ENCODE measurements around the gene HERPUD1. TPM values are rescaled to one million over a fixed set of nuclear protein-coding genes. Genes with fewer than 3 reads are reported as not detected.
"Not testable (repeated sequence)": the region's sequence is repeated elsewhere in the genome, so short reads cannot be mapped to it uniquely, and the experiment has no call there.

Gene HERPUD1
- total RNA-seq, 1 donor from 2014 or later: 87.4 TPM

GRCh38 chr16:56988948-56989945, 57.3 kb downstream of the HERPUD1 start, which contains the start of gene NLRC5:
TSS of gene NLRC5 (plus strand) at chr16:56989557. CDS start at chr16:57020713, 31,156 bp downstream.
- peak; percentile 95 for DNase-seq (ENCODE audit: low spot score)
- intact Hi-C loops (cut with DNase I): loop anchor here (5.0 kb wide), 1 partner anchor 57 kb away; the partner anchor contains the start of gene HERPUD1

- intact Hi-C loops (cut with DNase I): loop anchor here (5.0 kb wide), 1 partner anchor 58 kb away; the partner anchor contains the start of gene HERPUD1
- no peak for DNase-seq (ENCODE audit: low spot score)
Measured at GRCh38 chr16:56989988-56990387, 58.0 kb downstream of the HERPUD1 start.

DNA sequence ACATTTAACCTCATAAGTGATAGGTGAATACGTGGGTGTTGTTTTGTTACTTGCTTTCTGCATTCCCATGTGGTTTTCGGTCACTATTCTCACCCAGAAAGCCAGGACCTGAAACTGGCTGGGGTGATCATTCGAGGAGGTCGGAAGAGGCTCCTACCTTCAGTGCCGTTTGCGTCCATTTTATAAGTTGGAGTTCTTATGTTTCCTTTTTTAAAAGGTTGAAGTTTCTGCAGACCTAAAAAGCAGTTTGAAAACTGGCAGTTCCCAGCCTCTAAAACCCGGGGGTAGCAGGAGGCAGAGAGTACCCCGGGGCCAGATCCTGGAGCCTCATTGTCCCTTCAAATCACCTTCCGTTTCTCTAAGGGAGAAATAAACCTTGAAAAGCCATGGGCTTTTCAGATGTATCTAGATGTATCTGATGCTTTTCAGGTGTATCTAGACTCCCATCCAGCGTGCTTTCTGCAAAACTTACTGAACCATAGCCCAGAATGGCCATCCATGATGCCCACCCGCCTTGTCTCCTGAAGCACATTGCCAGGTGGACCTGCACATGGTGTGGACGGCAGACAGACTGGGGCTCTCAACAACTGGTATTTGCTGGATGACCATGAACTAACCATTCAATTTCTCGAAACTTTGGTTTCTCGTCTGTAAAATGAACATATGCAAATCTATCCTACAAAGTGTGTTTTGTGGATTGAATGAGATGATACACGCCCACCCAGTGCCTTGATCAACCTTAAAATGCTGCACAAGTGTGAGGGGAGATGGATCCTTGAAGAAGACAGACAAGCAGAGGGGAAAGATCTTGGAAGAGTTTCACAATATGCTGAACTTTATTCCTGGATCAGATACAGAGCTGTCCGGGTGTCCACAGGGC, 58.7 kb downstream of the HERPUD1 start:
- intact Hi-C loops (cut with DNase I): no loop called here
- DNase-seq (ENCODE audit: low spot score): peak; percentile 43

DNA sequence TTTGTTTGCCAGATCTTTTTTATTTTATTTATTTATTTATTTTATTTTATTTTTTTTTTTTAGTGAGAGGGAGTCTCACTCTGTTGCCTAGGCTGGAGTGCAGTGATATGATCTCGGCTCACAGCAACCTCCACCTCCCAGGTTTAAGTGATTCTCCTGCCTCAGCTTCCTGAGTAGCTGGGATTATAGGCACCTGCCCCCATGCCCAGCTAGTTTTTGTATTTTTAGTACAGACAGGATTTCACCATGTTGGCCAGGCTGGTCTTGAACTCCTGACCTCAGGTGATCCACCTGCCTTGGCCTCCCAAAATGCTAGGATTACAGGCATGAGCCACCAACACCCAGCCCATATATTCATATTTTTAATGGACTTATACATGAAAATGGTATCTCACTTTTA, 60.5 kb downstream of the HERPUD1 start:
- intact Hi-C loops (cut with DNase I); DNase-seq (ENCODE audit: low spot score): not testable (repeated sequence)

DNA sequence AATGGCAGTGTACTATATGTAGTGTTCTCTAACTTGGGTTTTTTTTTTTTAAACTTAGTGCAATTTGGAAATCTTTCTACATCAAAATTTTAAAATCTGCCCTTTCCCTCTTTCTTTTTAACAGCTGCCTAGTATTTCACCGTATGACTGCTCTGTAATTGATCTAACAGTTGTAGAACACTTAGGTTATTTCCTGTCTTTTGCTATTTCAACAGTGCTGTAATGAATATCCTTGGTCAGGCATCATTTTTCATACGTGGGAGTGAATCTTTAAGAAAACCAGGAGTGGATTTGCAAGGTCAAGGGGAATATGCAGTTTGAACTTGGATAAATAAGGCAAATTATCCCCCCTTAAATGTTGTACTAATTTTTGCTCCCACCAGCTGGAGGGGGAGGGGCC, 61.3 kb downstream of the HERPUD1 start:
- intact Hi-C loops (cut with DNase I): no loop called here
- DNase-seq (ENCODE audit: low spot score): no peak

DNA sequence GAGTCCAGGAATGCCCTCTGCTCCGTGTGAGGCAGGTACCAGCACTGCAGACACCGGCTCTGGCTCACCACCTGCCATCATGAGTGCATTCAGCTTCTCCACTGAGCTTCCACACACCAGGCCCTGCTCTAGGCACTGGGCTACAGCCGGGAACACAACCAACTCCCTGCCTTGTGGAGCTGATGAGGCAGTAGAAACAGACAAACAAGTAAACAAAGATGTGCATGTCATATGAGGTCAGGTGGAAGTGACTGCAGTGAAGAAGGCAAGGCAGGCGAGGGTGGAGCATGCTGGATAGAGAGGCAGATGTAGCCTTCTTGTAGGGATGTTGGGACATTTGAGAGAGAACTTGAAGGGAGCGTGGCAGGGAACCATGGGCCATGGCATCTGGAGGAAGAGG, 62.4 kb downstream of the HERPUD1 start:
- DNase-seq (ENCODE audit: low spot score): peak; percentile 60
- intact Hi-C loops (cut with DNase I): no loop called here

Small RNAs within 50 kb of the gene (microRNA-seq; reads per million reads assigned to microRNA genes)
- gene MIR6863: not detected

Other genes starting within 250 kb of the HERPUD1 start
- 24.6 TPM for gene MT1X, start 249.7 kb upstream of the HERPUD1 start, total RNA-seq
- 33.4 TPM for gene NUP93, start 202.0 kb upstream of the HERPUD1 start, total RNA-seq
- not detected for gene SLC12A3, start 66.9 kb upstream of the HERPUD1 start, total RNA-seq
- gene CETP, start 29.8 kb downstream of the HERPUD1 start, total RNA-seq: not detected
- gene NLRC5, start 57.4 kb downstream of the HERPUD1 start, total RNA-seq: 12.7 TPM
- gene CPNE2, start 160.4 kb downstream of the HERPUD1 start, total RNA-seq: 9.6 TPM

All from cardiac septum (tissue), 1 donor.